A673 (cell line): Measurements from ENCODE around the gene MCF2L2. TPM values are rescaled to one million over a fixed set of nuclear protein-coding genes. Genes with fewer than 3 reads are reported as not detected.

ENCODE experiments used
- BruUV-seq: library from RNA; stranded (reverse); fragments of 400-500 nt; replicated peaks from 2 replicates; lab custom pipeline; 2021; lab: Mats Ljungman, UMichigan
- CTCF ChIA-PET: fragments of 300-600 bp; sonication (Branson Sonifier 250); formaldehyde crosslinking; loops from one replicate; lab custom pipeline; 2022; ENCODE audit warnings: antibody characterized with exemption; lab: Charles Lee
- POLR2A ChIA-PET: fragments of 300-600 bp; sonication (Branson Sonifier 250); formaldehyde crosslinking; loops from one replicate; lab custom pipeline; 2022; ENCODE audit warnings: antibody characterized with exemption; ENCODE audit not compliant: low non-redundant PET; lab: Charles Lee
- DNase-seq: peaks from one replicate; pipeline ENCODE4 v3.0.0-alpha.2; 2015; ENCODE audit warnings: low spot score
- H3K27ac ChIP-seq: fragments of 200-600 bp; sonication (generic); 2 replicates; pipeline ENCODE4 v1.5.1; 2016; ENCODE audit warnings: mixed run types, low read depth, mild to moderate bottlenecking, mixed read lengths, antibody characterized with exemption, low read length; ENCODE audit not compliant: poor library complexity, severe bottlenecking
- H3K27me3 ChIP-seq: fragments of 200-600 bp; sonication (generic); replicated peaks from 2 replicates; pipeline ENCODE4 v1.6.1; 2017; ENCODE audit warnings: mixed run types, low read depth, mild to moderate bottlenecking, mixed read lengths, antibody characterized with exemption, low read length; ENCODE audit not compliant: insufficient read depth, poor library complexity
- H3K36me3 ChIP-seq: fragments of 200-600 bp; sonication (generic); 2 replicates; pipeline ENCODE4 v1.6.1; 2016; ENCODE audit warnings: mixed run types, mild to moderate bottlenecking, mixed read lengths, antibody characterized with exemption, low read length; ENCODE audit not compliant: insufficient read depth, poor library complexity, severe bottlenecking
- H3K4me1 ChIP-seq: fragments of 200-600 bp; sonication (generic); 2 replicates; pipeline ENCODE4 v1.6.1; 2017; ENCODE audit warnings: mixed run types, mild to moderate bottlenecking, mixed read lengths, antibody characterized with exemption, low read length; ENCODE audit not compliant: insufficient read depth, poor library complexity, severe bottlenecking
- H3K4me3 ChIP-seq: fragments of 200-600 bp; sonication (generic); 2 replicates; pipeline ENCODE4 v1.5.1; 2016; ENCODE audit warnings: low read depth, mixed run types, mild to moderate bottlenecking, mixed read lengths, low read length; ENCODE audit not compliant: poor library complexity, severe bottlenecking
- H3K9me3 ChIP-seq: fragments of 200-600 bp; sonication (generic); 2 replicates; pipeline ENCODE4 v1.6.1; 2016; ENCODE audit warnings: mixed run types, low read depth, mild to moderate bottlenecking, mixed read lengths, antibody characterized with exemption, low read length; ENCODE audit not compliant: poor library complexity, severe bottlenecking
- EZH2 ChIP-seq: fragments of 200-600 bp; sonication (generic); IDR thresholded peaks from 2 replicates; pipeline ENCODE4 v1.6.1; 2017; ENCODE audit warnings: borderline replicate concordance, low read depth, mild to moderate bottlenecking, mixed read lengths, antibody characterized with exemption, low read length; ENCODE audit not compliant: poor library complexity, severe bottlenecking
- intact Hi-C: fragments of 100-400 bp; cut with micrococcal nuclease; formaldehyde crosslinking; loops from one replicate; pipeline ENCODE4 v1.10.0; 2022; ENCODE audit not compliant: unreplicated experiment
- total RNA-seq: library from RNA; stranded (reverse); gene quantifications from 2 replicates; pipeline ENCODE4 v1.2.3, GENCODE V29; 2021
- TF ChIP-seq, protein P1 (sequence below): fragments of 300-800, 200-600 bp; sonication (generic); conservative IDR thresholded peaks from 2 replicates; pipeline ENCODE4 v1.5.1; 2017; ENCODE audit warnings: low read depth, mild to moderate bottlenecking, antibody characterized with exemption, low read length, moderate library complexity, mixed read lengths

The MCF2L2 gene
- total RNA-seq, 1 experiment from 2014 or later: not detected

GRCh38 chr3:183339461-183340086, 88.8 kb downstream of the MCF2L2 start:
- no peaks in the 10 kb centered on the region for H3K36me3 ChIP-seq
- TF ChIP-seq, protein P1, sequence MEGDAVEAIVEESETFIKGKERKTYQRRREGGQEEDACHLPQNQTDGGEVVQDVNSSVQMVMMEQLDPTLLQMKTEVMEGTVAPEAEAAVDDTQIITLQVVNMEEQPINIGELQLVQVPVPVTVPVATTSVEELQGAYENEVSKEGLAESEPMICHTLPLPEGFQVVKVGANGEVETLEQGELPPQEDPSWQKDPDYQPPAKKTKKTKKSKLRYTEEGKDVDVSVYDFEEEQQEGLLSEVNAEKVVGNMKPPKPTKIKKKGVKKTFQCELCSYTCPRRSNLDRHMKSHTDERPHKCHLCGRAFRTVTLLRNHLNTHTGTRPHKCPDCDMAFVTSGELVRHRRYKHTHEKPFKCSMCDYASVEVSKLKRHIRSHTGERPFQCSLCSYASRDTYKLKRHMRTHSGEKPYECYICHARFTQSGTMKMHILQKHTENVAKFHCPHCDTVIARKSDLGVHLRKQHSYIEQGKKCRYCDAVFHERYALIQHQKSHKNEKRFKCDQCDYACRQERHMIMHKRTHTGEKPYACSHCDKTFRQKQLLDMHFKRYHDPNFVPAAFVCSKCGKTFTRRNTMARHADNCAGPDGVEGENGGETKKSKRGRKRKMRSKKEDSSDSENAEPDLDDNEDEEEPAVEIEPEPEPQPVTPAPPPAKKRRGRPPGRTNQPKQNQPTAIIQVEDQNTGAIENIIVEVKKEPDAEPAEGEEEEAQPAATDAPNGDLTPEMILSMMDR: no peak
- no peak for TF ChIP-seq EZH2

DNA sequence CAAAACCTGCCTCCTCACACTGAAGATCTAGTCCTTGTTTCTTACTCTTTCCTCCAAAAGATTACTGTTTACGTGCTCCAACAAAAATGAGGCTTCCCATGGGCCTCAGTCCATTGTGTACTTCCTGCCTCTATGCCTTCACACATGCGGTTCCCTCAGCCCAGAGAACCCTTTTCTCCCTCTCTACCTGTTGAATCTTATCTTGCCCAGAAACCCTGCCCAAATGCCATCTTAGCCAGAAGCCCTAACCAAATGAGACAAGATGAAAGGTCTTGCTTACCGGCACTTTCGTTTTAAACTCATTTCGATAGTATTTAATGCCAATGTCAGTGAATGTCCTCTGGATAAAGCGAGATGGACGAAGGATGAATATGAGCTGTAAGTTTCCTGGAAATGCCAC, 89.9 kb downstream of the MCF2L2 start:
- CTCF ChIA-PET: no interaction called here
- Histone ChIP-seq H3K27me3 (no peaks in the 10 kb centered on the region), H3K36me3 (no peaks in the 10 kb centered on the region), H3K9me3 (no peaks in the 10 kb centered on the region), H3K4me3 (no peak overlapping the region), H3K4me1 (no peaks in the 10 kb centered on the region), H3K27ac (no peak overlapping the region)
- POLR2A ChIA-PET: no interaction called here
- no peak for DNase-seq
- intact Hi-C loops: no loop called here
- TF ChIP-seq, protein P1: no peak
- TF ChIP-seq EZH2: no peak
- no TSS peak for BruUV-seq

More at GRCh38 chr3:183339461-183340086, 88.8 kb downstream of the MCF2L2 start:
- BruUV-seq: no TSS peak
- intact Hi-C loops: no loop called here
- no peaks in the 10 kb centered on the region for H3K4me1 ChIP-seq
- DNase-seq: no peak
- no peak overlapping the region for H3K27ac ChIP-seq
- H3K27me3 ChIP-seq: no peaks in the 10 kb centered on the region
- no peak overlapping the region for H3K4me3 ChIP-seq
- POLR2A ChIA-PET: no interaction called here
- CTCF ChIA-PET: no interaction called here
- no peaks in the 10 kb centered on the region for H3K9me3 ChIP-seq

DNA sequence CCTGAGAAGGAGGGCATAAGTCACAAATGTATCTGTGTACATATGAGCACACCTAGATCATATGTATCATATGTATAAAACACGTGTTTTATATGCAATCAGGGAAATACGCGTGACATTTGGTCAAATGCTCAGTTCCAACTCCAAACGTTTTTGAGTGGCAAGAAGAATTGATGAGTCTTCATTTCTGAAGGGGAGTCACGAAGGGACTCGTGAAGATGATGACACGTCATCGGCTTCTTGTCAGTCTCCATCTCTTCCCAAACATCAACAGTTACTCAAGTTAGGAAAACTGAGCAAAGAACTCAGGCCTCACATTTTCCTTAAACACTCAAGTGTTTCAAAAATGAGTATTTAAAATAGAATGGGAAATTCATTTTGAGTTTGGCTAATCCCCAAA, 95.9 kb downstream of the MCF2L2 start:
- intact Hi-C loops: no loop called here
- POLR2A ChIA-PET: no interaction called here
- no peak for DNase-seq
- TF ChIP-seq, protein P1: no peak
- TF ChIP-seq EZH2: no peak
- no peaks in the 10 kb centered on the region for H3K9me3 ChIP-seq
- H3K4me1 ChIP-seq: no peaks in the 10 kb centered on the region
- no peak overlapping the region for H3K27ac ChIP-seq
- no peaks in the 10 kb centered on the region for H3K36me3 ChIP-seq
- no TSS peak for BruUV-seq
- no peaks in the 10 kb centered on the region for H3K27me3 ChIP-seq
- no peak overlapping the region for H3K4me3 ChIP-seq
- CTCF ChIA-PET: no interaction called here
